CD4-positive, alpha-beta T cell (primary cell): ENCODE results near the gene PNMA8A. TPM values are rescaled to one million over a fixed set of nuclear protein-coding genes. Genes with fewer than 3 reads are reported as not detected.

ENCODE experiments used
- ATAC-seq: fragments of 200-7000 bp; cut with Tn5 transposase; one replicate; pipeline ENCODE4 v1.10.0; 2022; ENCODE audit warnings: mild to moderate bottlenecking; ENCODE audit not compliant: poor library complexity
- CTCF ChIA-PET: fragments of 350-600 bp; sonication (Branson Sonifier 250); formaldehyde crosslinking; loops from one replicate; lab custom pipeline; 2021; ENCODE audit warnings: antibody characterized with exemption, inconsistent platforms; lab: Charles Lee
- POLR2A ChIA-PET: fragments of 350-600 bp; sonication (Branson Sonifier 250); formaldehyde crosslinking; loops from one replicate; lab custom pipeline; 2021; ENCODE audit warnings: antibody characterized with exemption, inconsistent platforms; lab: Charles Lee
- DNase-seq, 14 experiments: peaks; one replicate each; pipeline ENCODE4 v3.0.0-alpha.2; 2013 to 2020; ENCODE audit warnings: mixed read lengths in 2 of 14
- H3K27ac ChIP-seq, 2 donors: one replicate each; pipeline versions ENCODE4 v1.5.1 to v1.7.0; 2013; ENCODE audit warnings: low read length in 2 of 2, low read depth in 1 of 2, mild to moderate bottlenecking in 1 of 2
- H3K27me3 ChIP-seq, 2 experiments: 1 replicate in 1 of 2; 2 replicates in 1 of 2; pipeline versions ENCODE4 v1.6.1 to v1.7.0; 2013; ENCODE audit warnings: low read length in 2 of 2, control low read depth in 1 of 2, mild to moderate bottlenecking in 1 of 2, moderate library complexity in 1 of 2; ENCODE audit not compliant: insufficient read depth in 2 of 2, control insufficient read depth in 1 of 2
- H3K36me3 ChIP-seq: one replicate; pipeline ENCODE4 v1.6.1; 2013; ENCODE audit warnings: low read length, control low read depth; ENCODE audit not compliant: insufficient read depth
- H3K4me1 ChIP-seq: one replicate; pipeline ENCODE4 v1.6.1; 2013; ENCODE audit warnings: low read length, control low read depth; ENCODE audit not compliant: insufficient read depth
- H3K4me3 ChIP-seq: one replicate; pipeline ENCODE4 v1.5.1; 2013; ENCODE audit warnings: mild to moderate bottlenecking, low read length, moderate library complexity
- H3K9me3 ChIP-seq, 2 experiments: 1 replicate in 1 of 2; 2 replicates in 1 of 2; pipeline versions ENCODE4 v1.6.1 to v1.7.0; 2013; ENCODE audit warnings: low read length in 2 of 2, mild to moderate bottlenecking in 2 of 2, control low read depth in 1 of 2, moderate library complexity in 1 of 2; ENCODE audit not compliant: control insufficient read depth in 1 of 2, insufficient read depth in 1 of 2
- H3K27ac Mint-ChIP-seq: one replicate; pipeline ENCODE4 v1.8.0; 2020; ENCODE audit warnings: mixed read lengths
- H3K27me3 Mint-ChIP-seq: one replicate; pipeline ENCODE4 v1.8.0; 2021; ENCODE audit warnings: mixed read lengths
- H3K36me3 Mint-ChIP-seq: one replicate; pipeline ENCODE4 v1.8.0; 2021; ENCODE audit warnings: low read depth, mixed read lengths
- H3K4me1 Mint-ChIP-seq: one replicate; pipeline ENCODE4 v1.8.0; 2021; ENCODE audit warnings: low read depth, mixed read lengths
- H3K4me3 Mint-ChIP-seq: one replicate; pipeline ENCODE4 v1.8.0; 2020; ENCODE audit warnings: mild to moderate bottlenecking, mixed read lengths
- H3K9me3 Mint-ChIP-seq: one replicate; pipeline ENCODE4 v1.8.0; 2020; ENCODE audit warnings: mixed read lengths
- CTCF ChIP-seq: fragments of 200-600 bp; IDR thresholded peaks from one replicate; pipeline ENCODE4 v1.8.0; 2022; ENCODE audit warnings: antibody characterized with exemption, mild to moderate bottlenecking
- intact Hi-C, 2 experiments: fragments of 100-400 bp; cut with DNase I in 1 of 2; cut with micrococcal nuclease in 1 of 2; formaldehyde crosslinking; loops; one replicate each; pipeline versions ENCODE4 v1.15.1 to v1.9.0; 2023 to 2025; cut with DNase I, micrococcal nuclease
- total RNA-seq, 174 experiments: library from RNA in 2 of 174; stranded (reverse) in 2 of 174; gene quantifications; one replicate each; pipeline ENCODE4 v1.2.3 and lab custom pipeline; 2021 to 2026

Gene PNMA8A
- total RNA-seq, 2 experiments from 2014 or later: not detected

- Histone ChIP-seq H3K36me3 (no peaks in the 10 kb centered on the region), H3K27me3 (peaks cover 6 to 16% of the 10 kb centered on the region in 2 experiments), H3K4me1 (no peaks in the 10 kb centered on the region), H3K27ac (no peak overlapping the region), H3K9me3 (no peaks in the 10 kb centered on the region), H3K4me3 (no peak overlapping the region)
- no peak for TF ChIP-seq CTCF
- Mint-ChIP-seq H3K27me3 (peaks cover 60% of the 10 kb centered on the region), H3K9me3 (no peaks in the 10 kb centered on the region), H3K4me3 (no peak overlapping the region), H3K27ac (no peak overlapping the region), H3K4me1 (no peaks in the 10 kb centered on the region), H3K36me3 (no peaks in the 10 kb centered on the region)
- POLR2A ChIA-PET: no interaction called here
- CTCF ChIA-PET: no interaction called here
- ATAC-seq: no peak
- no peak for DNase-seq
- intact Hi-C loops: no loop called here
Observed at GRCh38 chr19:46480415-46480814, 9.1 kb upstream of the PNMA8A start.

- ChIA-PET POLR2A (no interaction called here), CTCF (no interaction called here)
- ATAC-seq (peak; percentile 44), DNase-seq (peak in 4 of 14 experiments; percentile 21 to 57 (median 36))
- no peaks in the 10 kb centered on the region for H3K36me3 ChIP-seq
- no peak overlapping the region for H3K27ac ChIP-seq
- no peaks in the 10 kb centered on the region for H3K4me1 ChIP-seq
- H3K36me3 Mint-ChIP-seq: no peaks in the 10 kb centered on the region
- H3K9me3 ChIP-seq: no peaks in the 10 kb centered on the region
- H3K27me3 ChIP-seq: peaks cover 16 to 32% of the 10 kb centered on the region in 2 experiments
- H3K4me1 Mint-ChIP-seq: no peaks in the 10 kb centered on the region
- TF ChIP-seq CTCF: no peak
- peaks cover 58% of the 10 kb centered on the region for H3K27me3 Mint-ChIP-seq
- no peak overlapping the region for H3K27ac Mint-ChIP-seq
- intact Hi-C loops: no loop called here
- no peak overlapping the region for H3K4me3 Mint-ChIP-seq
- no peak overlapping the region for H3K4me3 ChIP-seq
- no peaks in the 10 kb centered on the region for H3K9me3 Mint-ChIP-seq
Observed at GRCh38 chr19:46478356-46478986, 7.1 kb upstream of the PNMA8A start.

GRCh38 chr19:46475986-46476385, 4.6 kb upstream of the PNMA8A start:
- Histone ChIP-seq H3K4me3 (no peak overlapping the region), H3K4me1 (peaks cover 7% of the 10 kb centered on the region), H3K36me3 (no peaks in the 10 kb centered on the region), H3K9me3 (peaks cover 0 to 3% of the 10 kb centered on the region in 2 experiments), H3K27ac (no peak overlapping the region), H3K27me3 (peaks cover 36 to 47% of the 10 kb centered on the region in 2 experiments)
- H3K4me3 Mint-ChIP-seq: no peak overlapping the region
- no peaks in the 10 kb centered on the region for H3K9me3 Mint-ChIP-seq
- no peak overlapping the region for H3K27ac Mint-ChIP-seq
- intact Hi-C loops: no loop called here
- ATAC-seq (no peak), DNase-seq (no peak)
- ChIA-PET POLR2A (no interaction called here), CTCF (interaction anchor here (0.6 kb wide), 1 partner anchor 593 kb away, joined by 4 read pairs; no protein-coding TSS in a partner anchor)
- no peaks in the 10 kb centered on the region for H3K36me3 Mint-ChIP-seq
- no peak for TF ChIP-seq CTCF
- peaks cover 55% of the 10 kb centered on the region for H3K27me3 Mint-ChIP-seq
- no peaks in the 10 kb centered on the region for H3K4me1 Mint-ChIP-seq
